HCEC 1CT (cell line): ENCODE results near the gene MORN5.
"Not testable (repeated sequence)": the region's sequence is repeated elsewhere in the genome, so short reads cannot be mapped to it uniquely, and the experiment has no call there.

Experiments
- DNase-seq: peaks from one replicate; pipeline ENCODE4 v3.0.0-alpha.2; 2017

MORN5 gene

GRCh38 chr9:122159026-122159924 lies at the start of gene MORN5, which contains the start of gene NDUFA8:
Gene MORN5, plus strand, starts transcription at chr9:122159908. Its CDS starts 65 bp downstream, at chr9:122159973.
Gene NDUFA8, minus strand, starts transcription at chr9:122159779. Its CDS starts 102 bp downstream, at chr9:122159677.
- peak; percentile 94 for DNase-seq

- DNase-seq: no peak
Measured at GRCh38 chr9:122110100-122110833, 49.4 kb upstream of the MORN5 start.

- no peak for DNase-seq
Measured at GRCh38 chr9:122111413-122112085, 48.2 kb upstream of the MORN5 start.

- no peak for DNase-seq
Measured at GRCh38 chr9:122112238-122112637, 47.5 kb upstream of the MORN5 start.

GRCh38 chr9:122113574-122113973 lies 46.1 kb upstream of the MORN5 start:
- DNase-seq: no peak

- no peak for DNase-seq
Measured at GRCh38 chr9:122115176-122116035, 44.3 kb upstream of the MORN5 start.

DNA sequence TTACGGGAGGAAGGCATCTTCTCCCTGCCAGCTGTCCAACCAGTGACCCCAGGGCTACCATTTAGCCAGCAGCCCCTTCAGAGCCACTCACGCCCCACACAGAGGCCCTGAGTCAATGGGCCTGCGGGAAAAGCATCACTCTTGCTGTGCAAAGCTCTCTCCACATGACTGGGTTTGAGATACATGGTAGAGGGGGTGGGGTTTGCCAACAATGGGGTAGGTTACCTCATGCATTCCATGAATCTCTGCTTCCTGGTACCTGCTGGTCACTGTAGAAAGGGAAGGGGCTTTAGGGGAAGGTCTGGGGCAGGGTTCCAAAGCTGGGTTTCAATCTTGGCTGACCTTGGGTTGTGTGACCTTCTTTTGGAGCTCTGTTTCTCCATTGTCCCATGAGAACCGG lies 43.7 kb upstream of the MORN5 start:
- no peak for DNase-seq

GRCh38 chr9:122116448-122117173 lies 43.1 kb upstream of the MORN5 start:
- DNase-seq: no peak

DNA sequence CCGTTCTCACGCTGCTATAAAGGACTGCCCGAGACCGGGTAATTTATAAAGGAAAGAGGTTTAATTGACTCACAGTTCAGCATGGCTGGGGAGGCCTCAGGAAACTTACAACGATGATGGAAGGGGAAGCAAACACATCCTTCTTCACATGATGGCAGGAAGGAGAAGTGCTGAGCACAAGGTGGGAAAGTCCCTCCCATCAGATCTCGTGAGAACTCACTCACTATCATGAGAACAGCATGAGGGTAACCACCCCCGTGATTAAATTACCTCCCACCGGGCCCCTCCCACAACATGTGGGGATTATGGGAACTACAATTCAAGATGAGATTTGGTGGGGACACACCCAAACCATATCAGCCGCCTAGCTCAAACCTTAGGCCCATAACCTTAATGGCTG lies 42.5 kb upstream of the MORN5 start:
- DNase-seq: not testable (repeated sequence)

GRCh38 chr9:122118343-122119165 lies 41.2 kb upstream of the MORN5 start:
- DNase-seq: no peak

- no peak for DNase-seq
Measured at GRCh38 chr9:122119166-122119521, 40.6 kb upstream of the MORN5 start.

- DNase-seq: no peak
Measured at GRCh38 chr9:122119721-122120120, 40.0 kb upstream of the MORN5 start.

DNA sequence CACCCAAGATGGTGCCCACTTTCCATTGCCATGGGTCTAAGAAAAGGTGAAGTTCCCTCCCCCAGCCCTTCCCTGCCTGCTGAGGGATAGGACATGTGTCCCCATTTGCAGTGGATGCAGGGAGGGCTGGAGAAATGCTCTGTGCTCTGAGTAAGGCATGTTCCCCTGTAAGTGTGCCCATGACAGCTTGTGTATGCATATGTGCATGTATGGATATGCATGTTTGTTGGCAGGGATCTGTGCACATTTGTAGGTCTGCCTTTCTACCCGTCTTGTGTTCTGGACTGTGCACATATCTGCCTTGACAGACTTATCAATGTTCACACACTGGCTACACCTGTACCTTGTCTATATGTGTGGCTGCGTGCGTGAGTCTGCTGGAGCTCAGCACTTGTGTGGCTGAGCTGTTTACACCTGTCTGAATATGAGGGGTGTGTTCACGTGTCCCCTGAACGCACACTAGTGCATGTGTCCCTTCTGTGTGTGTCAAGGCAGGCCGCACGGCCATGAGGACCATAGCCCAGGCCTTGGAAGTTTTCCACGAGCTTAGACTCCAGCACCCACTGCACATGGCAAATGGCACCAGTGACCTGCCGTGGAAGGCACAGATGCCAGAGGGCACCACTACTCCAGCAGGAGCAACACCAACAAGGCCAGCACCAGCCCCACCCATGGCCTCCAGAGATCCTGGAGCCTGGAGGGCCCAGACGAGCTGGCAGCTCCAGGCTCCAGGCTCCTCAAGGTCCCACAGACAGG lies 39.2 kb upstream of the MORN5 start:
- no peak for DNase-seq

DNA sequence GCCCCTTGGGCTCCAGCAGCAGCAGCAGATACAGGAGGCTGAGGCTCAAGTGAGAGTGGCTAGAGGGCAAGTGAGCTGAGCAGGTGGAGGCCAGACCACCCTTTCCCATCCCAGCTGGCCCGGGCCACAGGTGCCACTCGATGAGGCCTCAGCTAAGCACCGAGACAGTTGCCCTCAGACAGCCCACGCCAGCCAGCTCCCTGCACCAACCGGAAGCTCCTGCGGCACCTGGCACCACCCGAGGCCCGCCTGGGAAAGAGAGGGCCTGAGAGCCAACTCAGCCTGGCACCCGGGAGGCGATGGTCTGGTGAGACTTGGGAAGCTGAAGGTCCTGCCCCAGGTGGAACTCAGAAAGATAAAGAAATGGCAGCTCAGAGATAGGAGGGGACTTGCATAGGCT lies 38.3 kb upstream of the MORN5 start:
- DNase-seq: no peak

DNA sequence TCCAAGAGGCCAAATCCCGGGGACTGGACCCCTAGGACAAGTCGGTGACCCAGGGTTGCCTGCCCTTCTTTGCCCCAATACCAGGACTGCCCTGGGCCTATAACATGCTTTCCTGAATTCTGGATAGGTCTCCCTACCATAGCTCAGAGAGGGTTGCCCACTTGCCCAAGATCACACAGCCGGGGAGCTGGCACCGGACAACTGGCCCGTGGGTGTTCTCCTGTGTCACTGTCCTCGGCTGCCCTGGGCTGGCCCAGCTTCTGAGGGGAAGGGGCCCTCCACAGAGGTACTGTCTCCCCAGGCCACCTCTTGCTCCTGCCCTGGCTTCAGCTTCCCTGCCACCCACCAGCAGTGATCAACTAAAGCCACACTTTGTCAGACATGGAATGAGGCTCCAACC lies 37.8 kb upstream of the MORN5 start:
- no peak for DNase-seq

GRCh38 chr9:122122468-122122867 lies 37.2 kb upstream of the MORN5 start:
- DNase-seq: no peak

DNA sequence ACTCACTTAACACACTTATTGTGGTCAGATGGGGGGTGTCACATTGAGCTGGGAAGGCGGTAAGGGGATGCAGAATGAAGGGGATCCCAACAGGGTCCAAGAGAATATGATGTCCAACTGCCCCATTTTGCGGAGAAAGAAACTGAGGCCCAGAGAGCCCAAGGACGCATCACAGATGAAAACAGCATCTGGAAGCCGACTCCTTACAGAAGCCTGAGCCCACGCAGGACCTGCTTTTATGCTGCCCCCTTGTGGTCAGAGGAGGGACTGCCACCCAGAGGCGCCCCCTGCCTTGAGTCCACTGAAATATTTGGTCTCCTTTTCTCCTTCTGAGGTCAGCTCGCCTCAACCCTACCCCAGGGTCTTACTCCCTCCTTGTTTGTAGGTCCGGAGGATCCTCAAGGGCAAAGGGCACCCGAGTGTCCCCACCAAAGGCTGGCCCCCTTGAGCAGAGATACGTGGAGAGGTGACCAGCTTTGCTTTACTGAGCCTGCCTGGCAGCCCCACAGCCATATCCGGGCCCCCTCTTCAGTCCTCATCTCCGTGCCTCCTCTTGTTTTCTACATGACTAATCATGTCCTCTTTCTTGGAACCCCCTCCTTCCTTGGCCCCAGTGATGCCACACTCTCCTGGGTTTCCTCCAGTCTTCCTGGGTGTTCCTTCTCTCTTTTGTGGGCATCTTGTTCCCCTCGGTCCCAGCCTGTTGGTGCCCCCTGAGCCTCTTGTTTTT lies 36.6 kb upstream of the MORN5 start:
- DNase-seq: peak; percentile 45

GRCh38 chr9:122124048-122124447 lies 35.7 kb upstream of the MORN5 start:
- no peak for DNase-seq

GRCh38 chr9:122124528-122124927 lies 35.2 kb upstream of the MORN5 start:
- DNase-seq: no peak
